Right lobe of liver (tissue), 4 donors: ENCODE measurements around the gene INPP5J.

Source experiments
- CTCF ChIP-seq, 4 donors: fragments of 200-600 bp in 3 of 4; fragments of 450-650 bp in 1 of 4; IDR thresholded peaks; one replicate each; pipeline versions ENCODE4 v1.5.1 to v1.8.0; 2016 to 2022; ENCODE audit warnings: antibody characterized with exemption in 4 of 4, mild to moderate bottlenecking in 2 of 4
- POLR2A ChIP-seq: fragments of 450-650 bp; IDR thresholded peaks from one replicate; pipeline ENCODE4 v1.6.1; 2017; ENCODE audit warnings: antibody characterized with exemption, mild to moderate bottlenecking
- donor health status: DM: no; HTN: no; CAD: no.
- donor health status: DM: no; HTN: no; CAD: no.
- donor health status: DM: no; HTN: yes; CAD: no.

GRCh38 chr22:31148953-31149627 lies 26.3 kb downstream of the INPP5J start:
- TF ChIP-seq CTCF (IDR thresholded peaks at IDR 0.05) (peak; percentile 63 to 82 (median 76)), POLR2A (no peak)
